ENCODE data around the gene BZW1.

BZW1 gene

GRCh38 chr2:200782251-200782650 lies 29.5 kb upstream of the BZW1 start:
- Histone ChIP-seq H3K27me3 (ENCODE audit: insufficient read depth, poor library complexity, severe bottlenecking) (no peaks in the 10 kb centered on the region), H3K4me3 (ENCODE audit: severe bottlenecking) (no peak overlapping the region), H3K36me3 (ENCODE audit: low read depth) (no peaks in the 10 kb centered on the region), H3K9me3 (ENCODE audit: severe bottlenecking) (no peaks in the 10 kb centered on the region), H3K27ac (ENCODE audit: poor library complexity, severe bottlenecking) (peak overlapping the region; percentile 76), H3K4me1 (ENCODE audit: insufficient read depth, poor library complexity, severe bottlenecking) (peaks cover 49% of the 10 kb centered on the region)
- no peak for TF ChIP-seq CTCF (IDR thresholded peaks at IDR 0.05; ENCODE audit: poor library complexity, severe bottlenecking)
- DNase-seq (ENCODE audit: low spot score), result no peak
- ATAC-seq (ENCODE audit: low read depth), result peak; percentile 9; the same call in 1 of the 3 replicates

- Histone ChIP-seq H3K27ac (ENCODE audit: poor library complexity, severe bottlenecking) (no peak overlapping the region), H3K36me3 (ENCODE audit: low read depth) (no peaks in the 10 kb centered on the region), H3K4me1 (ENCODE audit: insufficient read depth, poor library complexity, severe bottlenecking) (peaks cover 48% of the 10 kb centered on the region), H3K27me3 (ENCODE audit: insufficient read depth, poor library complexity, severe bottlenecking) (no peaks in the 10 kb centered on the region), H3K4me3 (ENCODE audit: severe bottlenecking) (no peak overlapping the region), H3K9me3 (ENCODE audit: severe bottlenecking) (no peaks in the 10 kb centered on the region)
- DNase-seq (ENCODE audit: low spot score), result no peak
- TF ChIP-seq CTCF (IDR thresholded peaks at IDR 0.05; ENCODE audit: poor library complexity, severe bottlenecking), result no peak
- no peak for ATAC-seq (ENCODE audit: low read depth)
Measured at GRCh38 chr2:200784215-200784614, 27.5 kb upstream of the BZW1 start.

- peak overlapping the region; percentile 99 for H3K27ac ChIP-seq (ENCODE audit: poor library complexity, severe bottlenecking)
- ATAC-seq (ENCODE audit: low read depth) (peak; percentile 32), DNase-seq (ENCODE audit: low spot score) (no peak)
- H3K9me3 ChIP-seq (ENCODE audit: severe bottlenecking), result no peaks in the 10 kb centered on the region
- H3K27me3 ChIP-seq (ENCODE audit: insufficient read depth, poor library complexity, severe bottlenecking), result no peaks in the 10 kb centered on the region
- no peak overlapping the region for H3K4me3 ChIP-seq (ENCODE audit: severe bottlenecking)
- H3K4me1 ChIP-seq (ENCODE audit: insufficient read depth, poor library complexity, severe bottlenecking), result peaks cover 46% of the 10 kb centered on the region
- H3K36me3 ChIP-seq (ENCODE audit: low read depth), result no peaks in the 10 kb centered on the region
- no peak for TF ChIP-seq CTCF (IDR thresholded peaks at IDR 0.05; ENCODE audit: poor library complexity, severe bottlenecking)
Measured at GRCh38 chr2:200786423-200786822, 25.3 kb upstream of the BZW1 start.

- H3K27ac ChIP-seq (ENCODE audit: poor library complexity, severe bottlenecking), result peak overlapping the region; percentile 99
Measured at GRCh38 chr2:200786826-200787225, 24.9 kb upstream of the BZW1 start.

More at GRCh38 chr2:200786826-200787225, 24.9 kb upstream of the BZW1 start:
- ATAC-seq (ENCODE audit: low read depth) (peak; percentile 72), DNase-seq (ENCODE audit: low spot score) (peak; percentile 76)
- Histone ChIP-seq H3K27me3 (ENCODE audit: insufficient read depth, poor library complexity, severe bottlenecking) (no peaks in the 10 kb centered on the region), H3K4me1 (ENCODE audit: insufficient read depth, poor library complexity, severe bottlenecking) (peaks cover 41% of the 10 kb centered on the region), H3K4me3 (ENCODE audit: severe bottlenecking) (no peak overlapping the region), H3K36me3 (ENCODE audit: low read depth) (no peaks in the 10 kb centered on the region), H3K9me3 (ENCODE audit: severe bottlenecking) (no peaks in the 10 kb centered on the region)
- no peak for TF ChIP-seq CTCF (IDR thresholded peaks at IDR 0.05; ENCODE audit: poor library complexity, severe bottlenecking)

All from RWPE2 (cell line).